ENCODE results near the gene WDR38. TPM values are rescaled to one million over a fixed set of nuclear protein-coding genes. Genes with fewer than 3 reads are reported as not detected.

The WDR38 gene
- total RNA-seq, 2 donors from 2014 or later = not detected

DNA sequence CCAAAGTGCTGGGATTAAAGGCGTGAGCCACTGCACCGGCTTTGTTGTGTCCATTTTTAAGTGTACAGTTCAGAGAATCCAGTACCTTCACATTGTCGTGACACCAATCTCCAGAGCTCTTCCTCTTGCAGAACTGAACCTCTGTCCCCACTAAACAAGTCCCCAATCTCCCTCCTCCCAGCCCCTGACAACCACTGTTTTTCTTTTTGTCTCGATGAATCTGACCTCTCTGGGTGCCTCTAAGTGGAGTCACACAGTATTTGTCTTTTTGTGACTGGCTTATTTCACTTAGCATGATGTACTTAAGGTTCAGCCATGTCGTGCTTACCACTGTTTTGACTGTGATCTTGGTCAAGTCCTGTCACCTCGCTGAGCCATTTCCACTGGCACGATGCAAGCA is 1.6 kb downstream of the WDR38 start:
- intact Hi-C loops (cut with DNase I) = loop anchor here (10.0 kb wide), 2 partner anchors 510 to 520 kb away; no protein-coding TSS in a partner anchor
- no peak for DNase-seq (ENCODE audit: low spot score)

GRCh38 chr9:124855566-124855943 is 2.3 kb downstream of the WDR38 start:
- no peak for DNase-seq (ENCODE audit: low spot score)

DNA sequence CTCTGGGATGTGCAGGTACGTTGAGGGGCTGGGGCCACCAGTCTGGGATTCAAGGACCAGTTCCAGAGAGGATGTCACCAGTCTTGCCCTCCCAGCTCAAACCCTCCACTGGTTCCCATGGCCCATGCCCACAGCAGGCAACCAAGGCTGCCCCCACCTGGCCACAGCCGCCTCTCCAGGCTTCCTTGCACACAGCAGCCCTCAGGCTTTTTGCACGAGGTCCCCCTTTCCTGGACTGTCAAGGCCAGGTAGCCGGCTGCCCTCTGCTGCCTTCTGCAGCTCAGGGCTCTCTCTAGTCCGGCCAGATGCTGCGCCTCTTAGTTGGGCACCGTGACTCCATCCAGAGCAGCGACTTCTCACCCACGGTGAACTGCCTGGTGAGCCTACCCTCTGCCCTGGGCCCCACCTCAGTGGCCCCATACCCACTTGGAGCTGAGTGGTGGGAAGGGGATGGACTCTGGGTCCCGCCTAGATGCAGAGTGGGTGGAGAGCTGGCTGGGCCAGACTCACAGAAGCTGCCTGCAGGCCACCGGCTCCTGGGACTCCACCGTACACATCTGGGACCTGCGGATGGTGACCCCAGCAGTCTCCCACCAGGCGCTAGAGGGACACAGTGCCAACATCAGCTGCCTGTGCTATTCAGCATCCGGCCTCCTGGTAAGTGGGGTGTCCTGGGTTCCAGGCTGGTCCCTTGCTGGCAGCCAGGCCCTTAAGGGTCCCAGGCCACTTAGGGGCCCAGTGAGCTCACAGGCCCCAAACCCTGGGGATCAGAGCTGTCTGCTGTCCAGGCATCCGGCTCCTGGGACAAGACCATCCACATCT is 2.9 kb downstream of the WDR38 start:
- intact Hi-C loops (cut with DNase I) = loop anchor here (10.0 kb wide), 2 partner anchors 509 to 519 kb away; no protein-coding TSS in a partner anchor
- no peak for DNase-seq (ENCODE audit: low spot score)

More at GRCh38 chr9:124855566-124855943, 2.3 kb downstream of the WDR38 start:
- intact Hi-C loops (cut with DNase I) = loop anchor here (10.0 kb wide), 2 partner anchors 509 to 519 kb away; no protein-coding TSS in a partner anchor

DNA sequence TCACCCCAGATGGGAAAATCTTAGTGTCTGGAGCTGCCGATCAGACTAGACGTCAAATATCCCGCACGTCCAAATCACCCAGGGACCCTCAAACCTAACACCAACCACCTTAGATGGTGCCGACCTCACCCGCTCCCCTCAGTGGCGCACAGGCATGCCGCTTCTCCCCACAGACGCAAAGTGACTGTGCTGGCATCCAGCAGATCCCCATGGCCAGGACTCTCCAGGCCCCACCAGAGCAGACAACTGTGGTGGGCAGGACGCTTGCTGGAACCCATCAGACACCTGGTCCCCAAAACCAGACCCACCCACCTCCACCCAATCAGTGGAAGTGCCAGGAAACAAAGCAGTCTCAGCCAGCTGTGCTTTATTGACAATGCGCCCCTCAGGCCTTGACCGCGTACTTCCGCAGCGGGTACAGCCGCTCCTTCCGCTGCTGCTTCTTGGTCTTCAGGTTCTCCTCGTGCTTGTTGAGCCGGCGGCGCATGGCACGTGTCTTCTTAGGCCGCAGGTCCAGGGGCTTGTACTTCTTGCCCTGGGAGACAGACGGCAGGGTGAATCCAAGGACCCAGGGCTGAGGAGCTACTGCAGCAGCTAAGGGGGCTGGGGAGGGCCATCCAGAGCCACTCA is 4.4 kb downstream of the WDR38 start:
- DNase-seq (ENCODE audit: low spot score) = no peak
- intact Hi-C loops (cut with DNase I) = loop anchor here (10.0 kb wide), 2 partner anchors 507 to 517 kb away; no protein-coding TSS in a partner anchor

- intact Hi-C loops (cut with DNase I) = loop anchor here (10.0 kb wide), 2 partner anchors 506 to 516 kb away; no protein-coding TSS in a partner anchor
Measured at GRCh38 chr9:124858330-124859046, 5.2 kb downstream of the WDR38 start.

DNA sequence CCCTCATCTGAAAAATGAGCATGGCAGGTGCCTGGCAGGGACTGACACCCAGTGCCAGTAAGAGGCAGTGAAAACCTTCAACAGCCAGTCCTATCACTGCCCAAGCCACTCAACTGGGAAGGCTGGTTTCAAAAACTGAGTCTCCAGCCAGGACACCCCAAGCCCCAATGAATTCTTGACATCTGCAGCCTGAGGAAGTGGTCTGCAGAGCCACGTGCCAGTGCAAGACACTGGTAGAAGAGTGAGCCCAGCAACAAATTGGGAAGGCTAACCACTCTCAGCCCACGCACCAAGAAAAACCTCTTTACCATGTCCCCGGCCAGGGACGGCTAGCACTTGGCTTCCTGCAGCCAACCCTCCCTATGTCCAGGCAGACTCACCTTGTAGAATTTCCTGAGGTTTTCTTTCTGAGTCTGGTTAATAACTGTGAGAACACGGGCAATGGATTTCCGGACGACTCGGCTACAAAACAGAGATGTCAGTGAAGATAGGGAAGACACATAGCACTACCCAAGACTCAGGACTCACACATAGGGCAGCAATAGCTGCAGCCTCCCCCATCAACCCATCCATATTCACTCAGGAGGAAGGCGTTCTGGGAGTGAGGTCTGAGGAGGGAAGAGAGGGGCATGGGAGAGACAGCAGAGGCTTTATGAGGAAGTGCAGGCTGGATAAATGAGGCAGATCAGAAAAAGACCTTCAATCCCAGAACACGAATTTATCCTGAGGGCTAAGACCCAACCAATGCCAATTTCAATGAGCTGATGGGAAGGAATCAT is 6.7 kb downstream of the WDR38 start:
- no peak for DNase-seq (ENCODE audit: low spot score)
- intact Hi-C loops (cut with DNase I) = loop anchor here (10.0 kb wide), 2 partner anchors 505 to 515 kb away; no protein-coding TSS in a partner anchor

More at GRCh38 chr9:124858330-124859046, 5.2 kb downstream of the WDR38 start:
- no peak for DNase-seq (ENCODE audit: low spot score)

DNA sequence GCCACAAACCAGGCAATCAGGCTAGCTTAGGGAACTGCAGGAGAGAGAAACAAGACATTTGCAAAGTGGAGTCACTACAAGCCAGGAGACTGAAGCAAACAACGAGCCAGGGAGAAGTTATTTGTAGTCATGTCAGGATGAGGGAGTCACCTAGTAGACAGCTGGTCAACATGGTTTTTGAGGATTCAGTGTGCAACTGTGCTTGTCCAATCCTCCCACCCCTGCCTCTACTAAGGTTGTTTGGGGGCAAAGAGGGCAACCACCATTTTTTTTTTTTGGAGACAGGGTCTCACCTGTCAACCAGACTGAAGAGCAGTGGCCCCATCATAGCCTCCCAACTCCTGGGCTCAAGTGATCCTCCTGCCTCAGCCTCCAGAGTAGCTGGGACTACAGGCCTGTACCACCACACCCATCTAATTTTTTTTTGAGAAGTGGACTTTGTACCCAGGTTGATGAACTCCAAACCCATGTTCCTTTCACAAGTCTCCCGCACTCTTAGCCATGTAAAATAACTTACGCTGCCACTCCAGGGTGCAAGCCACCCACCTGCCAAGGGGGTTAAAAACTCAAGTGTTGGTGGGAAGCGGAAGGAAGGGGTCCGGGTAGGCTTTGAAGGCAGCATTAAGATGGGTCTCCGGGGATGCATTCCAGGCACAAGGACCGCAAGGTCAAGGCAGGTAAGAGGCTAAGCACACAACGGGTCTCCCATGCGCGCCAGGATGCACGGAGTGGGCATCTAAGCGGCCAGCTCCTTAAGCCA is 7.5 kb downstream of the WDR38 start:
- intact Hi-C loops (cut with DNase I) = no loop called here
- DNase-seq (ENCODE audit: low spot score) = no peak

DNA sequence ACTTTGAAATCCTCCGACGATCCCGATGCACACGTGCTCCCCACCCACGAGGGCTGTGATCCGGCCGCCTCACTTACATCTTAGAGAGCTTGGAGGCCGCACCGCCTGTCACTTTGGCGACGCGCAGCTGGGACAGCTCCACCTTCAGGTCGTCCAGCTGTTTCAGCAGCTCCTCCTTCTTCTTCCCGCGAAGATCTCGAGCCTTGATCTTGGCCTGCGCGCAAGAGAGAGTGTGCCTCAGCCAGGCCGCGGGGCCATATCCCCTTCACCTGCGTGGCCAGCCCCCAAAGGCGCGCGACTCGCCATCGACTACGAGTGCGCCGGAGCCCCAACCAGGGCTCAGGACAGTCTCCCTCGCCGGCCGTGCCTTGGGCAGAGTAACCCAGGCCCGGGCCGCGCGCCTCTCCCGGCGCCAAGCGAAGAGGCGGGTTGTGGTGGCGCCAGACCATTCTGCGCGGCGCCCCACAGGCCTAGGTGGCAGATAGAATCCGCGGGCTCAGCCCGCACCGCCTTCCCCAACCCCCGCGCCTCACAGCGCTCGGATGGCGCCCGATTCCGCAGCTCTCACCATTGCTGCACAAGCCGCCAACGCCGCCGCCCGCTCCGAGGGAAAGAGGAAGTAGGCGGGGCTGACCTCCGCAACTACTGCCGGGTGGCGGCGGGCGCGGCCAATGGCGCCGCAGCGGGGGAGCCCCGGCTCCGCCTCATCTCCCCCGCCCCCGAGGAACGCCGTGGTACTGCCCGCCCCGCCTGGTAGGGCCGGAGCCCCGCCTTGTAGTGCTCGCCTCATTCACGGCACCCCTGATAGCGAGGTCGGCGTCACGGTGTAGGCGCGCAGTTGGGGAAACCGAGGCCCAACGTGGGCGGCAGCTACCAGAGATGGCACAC is 8.3 kb downstream of the WDR38 start, which contains the start of the genes ARPC5L and RPL35:
ARPC5L (plus strand) TSS at position 789 of the 888 bp plus-strand sequence. CDS start 7,161 bp downstream, outside the sequence.
RPL35 (minus strand) TSS at position 616 of the 888 bp plus-strand sequence; CDS start at position 571, 45 bp downstream.
- intact Hi-C loops (cut with DNase I) = no loop called here
- DNase-seq (ENCODE audit: low spot score) = peak; percentile 98

GRCh38 chr9:124863371-124863871 is 10.2 kb downstream of the WDR38 start:
- intact Hi-C loops (cut with DNase I) = no loop called here
- no peak for DNase-seq (ENCODE audit: low spot score)

DNA sequence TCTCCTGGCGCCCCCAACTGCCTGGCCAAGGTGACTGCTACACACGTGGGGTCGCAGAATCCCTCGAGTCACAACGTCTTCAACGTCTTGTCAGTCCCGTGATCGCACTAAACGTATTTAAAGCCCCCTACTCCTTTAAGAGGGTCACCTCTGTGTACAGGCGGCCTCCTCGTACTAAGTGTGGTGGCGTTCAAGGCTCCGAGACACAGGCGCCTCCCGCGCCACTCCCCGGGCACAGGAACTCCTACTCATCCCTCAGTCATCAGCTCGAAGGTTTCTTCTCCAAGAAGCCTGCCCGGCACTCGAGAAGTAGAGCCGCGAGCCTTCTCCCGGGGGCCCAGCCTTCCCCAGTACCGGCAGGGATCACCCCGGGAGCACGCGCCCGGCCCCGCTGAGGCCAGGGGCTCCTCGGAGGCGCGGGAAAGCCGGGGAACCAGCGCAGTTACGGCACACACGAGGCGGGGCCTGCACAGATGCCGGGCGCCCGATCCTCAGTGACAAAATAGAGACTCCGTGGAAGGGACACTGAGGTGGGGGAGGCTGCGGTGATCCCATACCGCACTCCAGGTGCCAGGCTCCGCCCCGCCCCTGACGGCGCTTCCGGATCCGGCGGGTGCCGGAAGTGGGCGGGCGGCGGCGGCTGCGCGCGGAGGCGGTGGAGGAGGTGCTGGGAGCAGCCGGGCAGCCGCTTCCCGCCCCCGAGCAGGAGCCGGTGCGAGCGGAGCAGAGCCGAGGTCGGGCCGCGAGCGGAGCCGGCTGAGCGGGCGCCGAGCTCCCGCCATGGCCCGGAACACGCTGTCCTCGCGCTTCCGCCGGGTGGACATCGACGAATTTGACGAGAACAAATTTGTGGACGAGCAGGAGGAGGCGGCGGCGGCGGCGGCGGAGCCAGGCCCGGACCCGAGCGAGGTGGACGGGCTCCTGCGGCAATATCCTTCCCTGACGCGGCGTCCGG is 15.5 kb downstream of the WDR38 start:
- DNase-seq (ENCODE audit: low spot score) = peak; percentile 96
- intact Hi-C loops (cut with DNase I) = no loop called here

GRCh38 chr9:124869466-124869985 is 16.3 kb downstream of the WDR38 start:
- DNase-seq (ENCODE audit: low spot score) = no peak
- intact Hi-C loops (cut with DNase I) = no loop called here

DNA sequence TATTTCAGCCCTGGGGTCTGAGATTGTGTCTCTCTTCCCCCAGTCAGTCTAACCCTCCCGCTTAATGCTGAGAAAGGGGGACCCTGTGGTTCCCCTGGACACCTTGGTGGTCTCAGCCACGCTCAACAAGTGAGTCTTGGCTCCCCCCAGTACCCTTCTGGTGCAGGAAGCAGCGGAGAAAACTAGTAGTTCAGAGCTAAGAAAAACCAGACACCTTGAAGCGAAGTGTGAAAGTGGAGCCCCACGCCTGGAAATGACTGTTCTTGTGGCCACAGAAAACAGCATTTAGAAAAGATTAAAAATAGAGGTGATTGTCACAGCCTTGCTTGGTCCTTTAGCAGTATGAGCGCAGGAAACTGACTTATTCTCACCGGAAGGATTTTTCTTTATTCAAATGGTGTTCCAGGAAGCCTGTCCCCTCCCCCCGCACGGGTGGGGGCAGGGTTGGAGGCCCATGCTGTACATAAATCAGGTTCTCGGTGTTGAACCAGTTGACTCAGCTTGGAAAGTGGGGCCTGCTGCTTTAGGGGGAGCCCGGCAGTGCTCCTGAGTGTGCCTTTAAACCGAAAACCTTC is 16.8 kb downstream of the WDR38 start:
- intact Hi-C loops (cut with DNase I) = no loop called here
- peak; percentile 88 for DNase-seq (ENCODE audit: low spot score)

GRCh38 chr9:124870723-124871122 is 17.5 kb downstream of the WDR38 start:
- intact Hi-C loops (cut with DNase I) = no loop called here

DNA sequence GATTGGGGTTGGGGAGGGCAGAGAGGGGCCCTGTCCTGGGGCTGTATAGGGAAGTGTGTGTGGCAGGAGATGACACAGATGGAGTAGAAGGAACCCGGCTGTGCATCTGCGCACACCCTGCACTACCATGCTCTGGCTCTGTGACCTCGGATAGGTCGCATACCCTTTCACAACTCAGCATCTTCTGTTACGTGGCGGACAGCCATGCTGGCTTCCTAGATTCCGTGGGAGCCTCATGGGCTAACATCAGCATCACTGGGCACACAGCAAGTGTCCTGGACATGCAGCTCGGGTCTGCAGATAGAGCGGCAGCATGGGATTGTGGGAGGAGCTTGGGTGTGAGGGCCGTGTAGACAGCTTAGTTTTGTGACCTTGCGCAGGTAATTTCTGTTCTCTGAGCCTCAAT is 17.9 kb downstream of the WDR38 start:
- DNase-seq (ENCODE audit: low spot score) = no peak
- intact Hi-C loops (cut with DNase I) = no loop called here

More at GRCh38 chr9:124870723-124871122, 17.5 kb downstream of the WDR38 start:
- DNase-seq (ENCODE audit: low spot score) = no peak

DNA sequence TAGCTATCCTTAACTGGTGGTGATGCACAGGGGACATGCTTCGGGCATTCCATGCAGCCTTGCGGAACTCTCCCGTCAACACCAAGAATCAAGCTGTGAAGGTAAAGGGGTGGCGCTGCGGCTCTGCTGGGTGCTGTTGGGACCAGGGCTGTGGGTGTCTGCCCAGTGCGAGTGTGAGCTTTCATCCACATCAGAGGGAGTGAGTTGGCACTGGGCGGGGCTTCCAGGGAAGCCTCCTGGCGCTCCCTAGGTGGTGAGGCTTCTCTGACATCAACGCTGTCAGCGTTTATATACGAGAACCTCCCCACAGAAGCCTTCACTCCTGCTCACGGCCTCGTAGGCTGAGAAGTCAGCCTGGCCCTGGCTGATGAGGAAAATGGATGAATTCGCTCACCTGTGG is 20.4 kb downstream of the WDR38 start:
- DNase-seq (ENCODE audit: low spot score) = no peak
- intact Hi-C loops (cut with DNase I) = no loop called here

Data from posterior vena cava (tissue), 2 donors.